ENCODE measurements around the gene MFN1. TPM values are rescaled to one million over a fixed set of nuclear protein-coding genes. Genes with fewer than 3 reads are reported as not detected.

Gene MFN1
- total RNA-seq, 4 donors from 2014 or later = 43.3 to 45.7 (median 44.6) TPM

DNA sequence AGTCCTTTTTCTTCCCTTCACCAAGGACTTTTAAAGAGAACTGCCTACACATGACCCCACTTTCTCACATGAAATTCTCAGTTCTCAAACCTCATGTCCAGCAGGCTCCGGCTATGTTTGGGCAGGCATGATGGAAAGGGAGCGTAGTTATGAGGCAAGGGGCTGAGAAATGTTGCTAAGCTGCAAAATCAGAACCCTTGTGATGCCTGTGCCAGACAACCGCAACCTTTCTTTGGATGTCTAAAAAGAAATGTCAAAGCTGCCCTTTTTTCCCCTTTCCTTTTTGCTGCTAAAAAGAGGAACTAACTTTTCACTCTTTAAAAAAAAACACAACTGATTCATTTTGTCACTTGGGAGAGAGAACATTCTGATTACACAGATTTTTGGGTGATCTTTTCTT lies 84.5 kb downstream of the MFN1 start:
- no peaks in the 10 kb centered on the region for H3K9me3 ChIP-seq
- no peaks in the 10 kb centered on the region for H3K36me3 ChIP-seq
- no peaks in the 10 kb centered on the region for H3K27me3 ChIP-seq
- no peak overlapping the region for H3K4me3 ChIP-seq (replicated peaks in 1 of 3)
- H3K4me1 ChIP-seq = peaks cover 0 to 5% of the 10 kb centered on the region in 2 donors
- intact Hi-C loops (cut with DNase I) = no loop called here
- TF ChIP-seq CTCF (IDR thresholded peaks at IDR 0.05) = no peak
- no peak for TF ChIP-seq POLR2A (IDR thresholded peaks at IDR 0.05)
- 76 to 81% methylated on average over 3 of the region's 3 CpGs for WGBS, 2 donors
- no peak overlapping the region for H3K27ac ChIP-seq
- DNase-seq = no peak

- Histone ChIP-seq H3K4me1 (peaks cover 0 to 5% of the 10 kb centered on the region in 2 donors), H3K27me3 (no peaks in the 10 kb centered on the region), H3K36me3 (no peaks in the 10 kb centered on the region), H3K4me3 (replicated peaks in 1 of 3) (no peak overlapping the region), H3K27ac (no peak overlapping the region), H3K9me3 (no peaks in the 10 kb centered on the region)
- WGBS, 2 donors = 91 to 96% methylated on average over 1 of the region's 1 CpG
- DNase-seq = no peak
- no peak for TF ChIP-seq CTCF (IDR thresholded peaks at IDR 0.05)
- no peak for TF ChIP-seq POLR2A (IDR thresholded peaks at IDR 0.05)
- intact Hi-C loops (cut with DNase I) = no loop called here
Observed at GRCh38 chr3:179432451-179432850, 84.9 kb downstream of the MFN1 start.

DNA sequence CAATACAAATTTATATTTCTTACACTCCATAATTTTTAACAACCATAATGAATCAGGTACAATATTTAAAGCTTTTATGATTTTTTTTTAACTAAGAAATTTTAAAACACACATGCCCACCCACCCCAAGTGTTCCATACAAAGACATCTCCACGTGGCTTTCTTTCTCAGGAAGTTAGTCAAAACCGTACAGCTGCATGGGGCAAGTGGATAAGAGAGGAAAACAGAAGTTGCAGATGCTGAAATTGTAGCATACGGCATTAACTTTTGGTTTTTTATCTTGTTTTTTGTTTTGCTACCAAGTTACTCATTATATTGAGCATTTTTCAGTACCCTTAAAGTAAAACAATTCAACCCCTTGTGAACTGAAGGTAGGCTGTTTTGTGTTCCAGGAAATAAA lies 89.0 kb downstream of the MFN1 start:
- Histone ChIP-seq H3K4me1 (no peaks in the 10 kb centered on the region), H3K36me3 (no peaks in the 10 kb centered on the region), H3K27me3 (no peaks in the 10 kb centered on the region), H3K9me3 (no peaks in the 10 kb centered on the region), H3K4me3 (replicated peaks in 1 of 3) (no peak overlapping the region), H3K27ac (no peak overlapping the region)
- no peak for DNase-seq
- intact Hi-C loops (cut with DNase I) = no loop called here
- 70 to 71% methylated on average over 3 of the region's 3 CpGs for WGBS, 2 donors
- TF ChIP-seq CTCF (IDR thresholded peaks at IDR 0.05) (no peak), POLR2A (IDR thresholded peaks at IDR 0.05) (no peak)

DNA sequence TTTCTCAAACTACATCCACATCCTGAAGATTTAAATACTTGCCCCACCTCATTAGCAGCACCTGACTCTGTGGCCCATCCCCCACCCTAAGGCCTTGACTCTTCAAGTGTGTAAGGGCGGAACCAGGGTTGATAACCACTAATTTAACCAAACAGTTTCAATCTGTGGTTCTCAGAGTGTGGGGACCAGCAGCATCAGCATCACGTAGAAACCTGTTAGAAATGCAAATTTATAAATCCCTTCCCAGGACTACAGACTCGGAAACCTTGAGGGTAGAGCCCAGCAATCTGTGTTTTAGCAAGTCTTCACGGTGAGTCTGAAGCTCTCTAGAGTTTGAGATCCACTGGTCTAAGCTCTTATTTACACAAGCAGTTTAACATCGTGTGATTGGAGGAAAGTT lies 91.3 kb downstream of the MFN1 start:
- Histone ChIP-seq H3K4me1 (no peaks in the 10 kb centered on the region), H3K27me3 (no peaks in the 10 kb centered on the region), H3K27ac (no peak overlapping the region), H3K4me3 (replicated peaks in 1 of 3) (no peak overlapping the region), H3K36me3 (no peaks in the 10 kb centered on the region), H3K9me3 (no peaks in the 10 kb centered on the region)
- intact Hi-C loops (cut with DNase I) = no loop called here
- TF ChIP-seq CTCF (IDR thresholded peaks at IDR 0.05) (no peak), POLR2A (IDR thresholded peaks at IDR 0.05) (no peak)
- 51 to 52% methylated on average over 5 of the region's 5 CpGs for WGBS, 2 donors
- peak in 1 of 2 donors; percentile 3 for DNase-seq

Other genes with a start within 250 kb of the MFN1 start
- gene PIK3CA, start 199.4 kb upstream of the MFN1 start, total RNA-seq = 10 to 100 TPM; 19.0 to 39.8 (median 22.4) TPM
- gene KCNMB3, start 96.6 kb upstream of the MFN1 start, total RNA-seq = 1 to 10 TPM; 4.4 to 8.1 (median 5.1) TPM
- 10 to 100 TPM; 59.0 to 97.4 (median 76.4) TPM for gene ZNF639, start 24.7 kb upstream of the MFN1 start, total RNA-seq
- 10 to 100 TPM; 14.5 to 43.7 (median 28.8) TPM for gene GNB4, start 103.8 kb downstream of the MFN1 start, total RNA-seq
- gene ACTL6A, start 215.2 kb downstream of the MFN1 start, total RNA-seq = 10 to 100 TPM; 40.8 to 72.2 (median 49.8) TPM